NCI-H1694 (cell line): Measurements from ENCODE around the gene C1orf159.
"Not testable (repeated sequence)": the region's sequence is repeated elsewhere in the genome, so short reads cannot be mapped to it uniquely, and the experiment has no call there.

ENCODE experiments used
- DNase-seq: peaks from one replicate; lab custom pipeline; 2025; lab: John Stamatoyannopoulos, UW

C1orf159 gene

DNA sequence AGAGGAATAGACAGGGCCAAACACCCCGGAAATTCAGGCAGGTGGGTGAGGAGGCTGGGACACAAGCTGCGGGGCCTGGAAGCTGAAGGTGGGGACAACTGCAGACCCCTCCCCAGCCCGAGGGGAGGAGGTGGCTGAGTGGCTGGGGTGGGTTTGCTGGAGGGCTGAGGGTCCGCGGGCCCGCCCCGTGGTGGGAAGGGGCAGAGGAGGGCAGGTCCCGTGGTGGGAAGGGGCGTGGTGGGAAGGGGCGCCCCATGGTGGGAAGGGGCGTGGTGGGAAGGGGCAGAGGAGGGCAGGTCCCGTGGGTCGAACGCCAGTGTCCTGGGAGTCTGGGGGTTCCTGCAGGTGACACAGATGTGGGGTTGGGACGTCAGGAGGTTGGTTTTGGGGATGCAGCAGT lies 33.5 kb upstream of the C1orf159 start:
- no peak for DNase-seq

DNA sequence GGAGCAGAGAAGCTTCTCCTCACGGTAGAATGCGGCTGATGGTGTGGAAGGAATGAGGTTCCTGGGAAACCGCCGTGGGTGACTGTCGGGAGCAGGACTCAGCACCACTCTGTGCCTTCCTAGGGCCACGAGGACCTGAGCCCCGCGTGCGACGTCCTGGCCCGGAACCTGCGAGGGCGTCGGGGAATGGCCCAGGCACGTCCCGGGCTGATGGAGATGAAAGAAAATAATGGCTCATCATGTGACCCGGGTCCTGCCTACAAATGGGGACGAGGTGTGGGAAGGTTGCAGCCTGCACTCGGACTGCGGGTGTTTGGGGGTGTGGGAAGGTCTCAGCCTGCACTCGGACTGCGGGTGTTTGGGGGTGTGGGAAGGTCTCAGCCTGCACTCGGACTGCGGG lies 32.7 kb upstream of the C1orf159 start:
- no peak for DNase-seq

DNA sequence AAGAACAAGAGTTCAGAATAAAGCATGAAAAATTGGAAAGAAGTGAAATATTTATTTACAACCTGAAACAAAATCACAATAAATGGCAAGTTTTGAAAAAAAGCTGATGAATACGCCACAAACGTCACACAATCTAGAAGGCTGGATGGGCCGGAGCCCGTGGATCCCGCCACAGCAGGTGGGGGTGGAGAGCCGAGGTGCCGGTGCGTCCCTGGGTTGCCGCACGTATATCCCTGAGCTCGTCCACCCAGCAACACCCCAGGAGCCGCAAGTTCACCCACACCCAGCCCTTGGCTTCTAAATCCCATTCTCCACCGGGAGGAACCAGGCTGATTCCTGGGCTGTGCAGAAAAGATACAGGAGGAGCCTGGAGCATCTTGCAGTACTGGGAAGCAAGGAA lies 32.2 kb upstream of the C1orf159 start:
- DNase-seq: no peak

DNA sequence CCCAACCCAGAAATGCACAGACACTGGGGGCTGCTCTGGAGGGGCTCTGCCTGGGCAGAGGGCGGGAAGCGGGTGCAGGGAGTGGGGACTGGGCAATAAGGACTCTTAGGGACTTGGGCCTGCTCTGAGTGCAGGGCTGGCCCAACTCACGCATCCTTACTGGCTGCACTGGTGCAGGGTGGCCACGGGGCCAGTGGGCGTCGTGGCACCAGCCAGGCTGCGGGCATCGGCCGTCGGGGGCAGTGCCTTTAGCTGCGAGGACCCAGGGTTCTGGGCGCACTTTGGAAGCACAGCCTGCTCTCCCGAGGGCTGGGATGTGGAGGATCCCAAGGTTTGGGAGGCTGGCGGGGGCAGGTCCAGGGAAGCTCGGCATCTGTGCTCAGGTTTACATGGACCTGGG lies 30.7 kb upstream of the C1orf159 start:
- DNase-seq: no peak

DNA sequence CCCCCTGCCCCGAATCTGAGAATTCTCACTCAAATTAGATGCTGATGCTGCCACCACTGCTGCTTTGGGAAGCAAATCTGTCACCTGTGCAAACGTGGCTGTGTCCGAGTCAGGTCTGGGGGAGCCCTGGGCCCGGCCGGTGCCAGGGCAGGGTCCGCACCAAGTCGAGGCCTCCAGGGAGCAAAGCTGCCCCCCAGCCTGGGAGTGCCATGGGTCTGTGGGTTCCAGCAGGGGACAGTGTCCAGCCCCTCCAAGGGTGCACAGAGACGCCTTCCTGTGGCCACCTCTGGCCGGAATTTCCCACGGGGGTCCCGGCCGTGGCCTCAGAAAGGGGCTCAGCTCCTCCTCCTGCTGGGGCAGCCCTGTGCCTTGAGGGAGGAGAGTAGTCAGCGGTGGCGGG lies 30.1 kb upstream of the C1orf159 start:
- no peak for DNase-seq

DNA sequence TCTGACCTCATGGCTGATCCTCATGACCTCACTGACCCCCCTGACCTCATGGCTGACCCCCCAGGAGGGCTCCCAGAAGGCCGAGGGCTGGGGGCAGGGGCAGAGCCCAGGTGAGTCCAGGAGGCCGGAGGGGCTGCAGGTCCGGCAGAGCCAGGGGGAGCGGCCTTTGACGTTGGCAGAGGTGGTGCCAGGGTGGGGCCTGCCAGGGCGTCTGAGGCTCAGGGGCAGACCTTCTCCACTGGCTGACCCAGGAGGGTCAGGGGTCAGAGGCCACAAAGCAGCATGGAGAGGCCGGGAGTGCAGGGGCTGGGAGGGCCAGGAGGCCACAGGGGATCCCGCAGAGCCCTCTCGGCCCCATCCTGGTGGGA lies 29.6 kb upstream of the C1orf159 start:
- DNase-seq: no peak

DNA sequence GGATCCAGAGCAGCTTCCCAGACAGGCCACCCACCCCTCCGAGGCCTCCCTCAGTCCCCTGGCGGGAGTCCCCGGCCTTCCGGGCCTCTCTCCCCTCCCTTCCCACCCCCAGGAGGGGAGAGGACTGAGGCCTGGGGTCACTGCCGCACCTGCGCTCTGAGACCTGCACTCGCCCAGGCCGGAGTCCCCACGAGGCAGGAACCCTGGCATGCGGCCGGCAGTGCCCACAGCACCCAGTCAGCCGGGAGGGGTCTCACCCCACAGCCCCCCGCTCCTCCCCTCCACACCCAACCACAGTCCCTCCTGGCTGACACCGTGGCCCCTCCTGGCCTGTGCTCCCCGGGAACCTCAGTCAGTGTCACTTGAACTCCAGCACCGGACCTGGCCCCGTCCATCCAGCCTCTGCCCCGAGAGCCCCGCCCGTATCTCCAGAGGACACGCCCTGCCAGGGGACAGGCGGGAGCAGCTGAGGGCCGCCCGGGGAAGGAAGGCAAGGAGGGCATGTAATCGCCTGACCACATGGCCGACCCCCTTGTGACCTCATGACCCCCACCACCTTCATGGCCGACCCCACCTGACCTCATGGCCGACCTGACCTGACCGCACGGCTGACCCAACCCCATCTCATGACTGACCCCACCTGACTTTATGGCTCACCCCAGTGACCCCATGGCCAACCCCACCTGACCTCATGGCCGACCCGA lies 29.1 kb upstream of the C1orf159 start:
- DNase-seq: no peak

DNA sequence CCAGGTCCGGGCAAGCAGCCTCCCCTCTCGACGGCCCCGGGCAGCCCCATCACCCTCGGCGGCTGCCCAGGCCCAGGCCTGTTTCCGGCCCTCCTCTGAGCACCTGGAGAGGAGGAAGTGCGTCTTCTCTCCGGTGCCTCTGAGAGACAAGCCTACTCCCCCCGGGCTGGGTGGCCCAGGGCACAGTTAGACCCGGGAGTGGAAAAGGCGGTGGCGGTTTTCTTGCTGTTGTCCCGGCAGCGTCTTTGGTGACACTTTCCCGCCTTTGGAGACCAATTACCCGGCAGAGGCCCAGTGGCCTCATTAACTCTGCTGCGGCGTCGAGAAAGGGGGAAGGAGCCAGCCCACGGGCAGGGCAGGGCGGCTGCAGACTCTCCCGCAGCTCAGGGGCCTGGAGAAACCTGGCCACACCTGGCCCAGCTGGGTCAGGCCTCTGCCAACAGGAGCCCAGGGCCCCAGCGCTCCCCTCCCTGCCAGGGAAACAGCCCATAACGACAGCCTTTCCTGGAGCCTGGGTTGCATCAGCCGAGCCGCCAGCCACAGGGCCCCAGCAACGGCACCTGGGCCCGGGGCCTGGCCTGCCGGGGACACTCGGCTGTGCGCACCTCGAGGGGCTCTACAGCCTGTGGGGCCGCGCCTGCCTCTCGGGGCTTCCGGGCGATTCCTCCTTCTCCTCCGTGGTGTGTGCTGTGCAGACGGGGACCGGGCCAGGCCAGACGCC lies 28.4 kb upstream of the C1orf159 start:
- DNase-seq: no peak

DNA sequence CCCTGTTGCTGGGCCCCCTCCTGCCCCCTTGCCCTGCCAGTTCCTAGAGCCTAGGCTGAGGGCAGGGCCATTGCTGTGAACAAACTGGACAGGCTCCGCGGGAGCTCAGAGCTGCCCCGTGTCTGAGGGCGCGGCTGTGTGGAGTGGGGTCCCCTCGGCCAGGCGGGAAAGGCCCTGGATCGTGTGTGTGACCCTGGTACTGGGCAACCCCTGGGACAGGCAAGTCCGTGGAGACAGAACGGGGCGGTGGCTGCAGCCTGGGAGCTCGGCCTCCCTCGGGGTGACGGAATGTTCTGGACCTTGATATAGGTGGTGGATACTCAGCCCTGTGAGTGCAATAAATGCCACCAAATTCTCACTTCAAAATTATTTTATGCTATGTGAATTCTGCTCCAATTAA lies 27.7 kb upstream of the C1orf159 start:
- no peak for DNase-seq

DNA sequence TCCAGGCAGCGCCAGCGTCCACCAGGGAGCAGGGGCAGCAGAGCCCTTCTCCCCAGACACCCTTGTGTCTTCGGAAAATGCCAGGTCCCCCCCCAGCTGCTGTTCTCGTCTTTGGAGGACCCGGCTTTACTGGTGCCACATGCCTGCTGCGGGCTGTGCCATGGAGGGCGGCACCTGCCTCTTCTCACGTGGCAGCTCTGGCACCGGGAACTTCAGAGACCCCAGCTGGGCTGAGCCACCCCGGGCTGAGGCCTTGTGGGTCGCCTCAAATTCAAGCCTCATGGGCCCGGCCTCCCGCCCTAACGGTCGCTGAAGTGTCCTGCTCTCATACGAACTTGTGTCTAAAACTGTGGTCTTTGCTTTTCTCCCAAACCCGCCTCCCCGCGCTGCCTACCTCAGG lies 27.0 kb upstream of the C1orf159 start:
- no peak for DNase-seq

DNA sequence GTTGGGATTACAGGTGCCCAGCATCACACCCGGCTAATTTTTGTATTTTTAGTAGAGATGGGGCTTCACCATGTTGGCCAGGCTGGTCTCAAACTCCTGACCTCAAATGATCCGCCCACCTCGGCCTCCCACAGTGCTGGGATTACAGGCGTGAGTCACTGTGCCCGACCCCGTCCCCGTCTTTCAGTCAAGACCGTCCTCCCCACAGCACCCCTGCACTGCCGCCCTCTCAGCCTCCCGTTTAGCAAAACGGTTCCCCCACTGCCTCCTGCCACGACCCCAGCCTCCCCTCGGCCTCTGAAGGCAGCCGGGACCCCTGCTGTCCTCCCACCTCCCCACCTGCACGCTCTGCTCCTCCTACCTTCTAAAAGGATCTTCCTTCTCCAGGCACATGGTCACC lies 26.5 kb upstream of the C1orf159 start:
- DNase-seq: not testable (repeated sequence)

DNA sequence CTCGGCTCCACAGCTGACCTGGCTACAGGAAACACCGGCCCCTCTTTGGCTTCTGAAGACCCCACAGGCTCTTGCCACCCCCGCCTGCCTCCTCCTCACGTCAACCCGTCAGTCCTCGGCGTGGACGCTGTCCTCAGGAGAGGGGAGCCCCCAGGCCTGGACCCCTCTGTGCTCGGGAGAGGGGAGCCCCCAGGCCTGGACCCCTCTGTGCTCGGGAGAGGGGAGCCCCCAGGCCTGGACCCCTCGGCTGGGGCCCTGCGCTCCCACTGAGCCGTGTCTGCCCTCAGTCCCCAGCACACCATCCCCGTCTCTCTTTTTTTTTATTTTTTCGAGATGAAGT lies 26.0 kb upstream of the C1orf159 start:
- no peak for DNase-seq

DNA sequence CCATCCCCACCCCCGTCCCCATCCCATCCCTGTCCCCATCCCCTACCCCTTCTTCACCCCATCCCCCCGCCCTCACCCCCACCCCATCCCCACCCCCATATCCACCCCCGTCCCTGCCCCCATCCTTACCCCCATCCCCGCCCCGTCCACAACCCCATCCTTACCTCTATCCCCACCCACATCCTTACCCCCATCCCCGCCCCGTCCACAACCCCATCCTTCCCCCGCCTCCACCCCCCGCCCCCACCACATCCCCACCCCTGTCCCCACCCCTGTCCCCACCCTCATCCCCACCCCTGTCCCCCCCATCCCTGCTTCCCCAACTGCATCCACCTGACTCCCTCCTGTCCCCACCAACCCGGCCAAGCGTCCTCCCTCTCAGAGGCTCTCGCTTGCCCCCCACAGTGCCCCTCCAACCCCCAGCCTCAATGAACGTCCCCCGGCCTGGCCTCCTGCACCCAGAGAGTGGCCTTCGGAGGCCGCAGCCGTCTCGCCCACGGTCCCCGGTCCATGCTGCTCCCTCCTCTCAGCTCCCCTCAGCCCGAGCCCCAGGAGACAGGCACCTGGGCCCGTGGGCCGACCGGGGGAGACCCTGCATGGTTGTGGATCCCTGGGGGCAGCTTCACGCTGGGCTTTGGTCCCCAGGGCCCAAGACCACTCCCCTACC lies 25.5 kb upstream of the C1orf159 start:
- DNase-seq: no peak

DNA sequence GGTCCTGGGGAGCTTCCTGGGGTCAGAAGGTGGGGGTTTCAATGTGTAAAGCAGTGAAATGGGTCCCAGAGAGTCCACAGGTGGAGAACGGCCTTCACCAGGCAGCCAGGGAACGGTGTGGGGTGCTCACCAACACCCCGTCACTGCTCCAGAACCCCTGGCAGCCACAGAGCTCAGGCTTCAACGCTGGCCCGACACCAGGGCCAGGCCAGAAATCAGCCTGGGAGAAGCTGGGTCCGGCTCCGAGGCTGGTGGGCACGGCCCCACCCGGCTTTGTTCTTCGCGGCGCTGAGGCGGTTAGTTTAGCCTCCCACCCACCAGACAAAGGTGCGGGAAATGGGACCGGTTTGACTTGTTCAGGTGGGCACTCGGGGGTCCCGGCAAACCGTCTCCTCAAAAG lies 24.8 kb upstream of the C1orf159 start:
- no peak for DNase-seq

DNA sequence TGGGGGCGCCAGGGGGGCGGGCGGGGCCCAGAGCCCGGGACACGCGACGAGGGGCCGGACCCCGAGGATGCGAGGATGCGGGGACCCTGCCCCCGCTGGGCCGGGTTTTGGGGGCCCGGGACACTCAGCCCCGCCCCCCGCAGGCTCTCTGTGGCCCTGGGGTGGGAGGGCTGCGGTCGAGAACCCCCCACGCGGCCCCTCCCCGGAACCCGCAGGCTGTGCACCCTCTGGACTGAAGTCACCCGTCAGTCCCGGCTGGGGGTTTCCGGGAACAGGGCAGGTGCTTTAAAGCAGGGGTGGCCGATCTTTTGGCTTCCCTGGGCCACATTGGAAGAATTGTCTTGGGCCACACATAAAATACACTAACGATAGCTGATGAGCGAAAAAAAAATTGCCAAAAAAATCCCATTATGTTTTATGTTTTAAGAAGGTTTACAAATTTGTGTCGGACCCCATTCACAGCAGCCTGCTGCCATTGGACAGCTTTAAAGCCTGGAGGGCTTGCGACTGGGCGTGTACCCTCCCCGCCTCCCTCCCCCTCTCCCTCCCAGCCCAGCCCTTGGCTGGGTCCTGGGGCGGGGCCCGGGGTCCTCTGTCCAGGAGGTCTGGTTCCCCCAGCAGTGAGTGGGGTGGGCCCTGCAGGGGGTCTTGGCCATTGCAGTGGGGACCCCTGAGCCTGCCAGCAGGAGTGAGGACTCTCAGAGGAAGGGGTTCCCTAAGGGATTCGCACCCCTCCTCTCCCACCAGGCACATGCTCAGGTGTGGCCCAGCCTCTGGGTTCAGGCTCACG lies 21.6 kb upstream of the C1orf159 start:
- DNase-seq: no peak

DNA sequence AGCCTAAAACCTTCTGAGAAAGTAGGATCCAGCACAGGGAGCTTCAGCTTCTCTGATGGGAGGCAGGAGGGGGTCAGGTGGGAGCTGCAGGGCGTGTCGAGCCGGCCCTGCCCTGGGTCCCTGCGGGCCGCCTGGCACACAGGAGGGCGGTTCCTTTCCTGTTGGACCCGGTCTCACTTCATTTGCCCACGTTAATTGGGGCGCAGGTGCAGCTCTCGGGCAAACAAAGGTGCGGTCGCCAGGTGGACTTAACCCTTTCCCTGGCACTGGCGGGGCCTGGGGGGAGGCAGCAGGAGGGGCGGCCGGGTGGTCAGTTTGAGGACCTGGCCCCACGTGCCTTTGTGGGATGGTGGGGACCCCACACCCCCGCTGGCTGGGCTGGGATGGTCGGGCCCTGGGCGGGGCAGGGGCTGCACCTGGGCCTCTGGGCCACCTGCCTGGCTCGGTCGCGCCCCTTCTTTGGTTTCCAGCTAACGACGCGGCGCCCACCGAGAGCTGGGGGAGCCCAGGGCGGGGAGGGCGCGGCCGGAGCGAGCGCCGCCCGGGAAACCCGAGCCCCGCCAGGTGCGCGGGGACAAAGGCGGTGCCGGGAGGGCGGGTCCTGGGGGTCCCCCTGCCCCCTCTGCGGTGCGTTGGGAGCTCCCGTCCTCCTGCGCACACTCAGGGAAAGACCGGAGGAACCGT lies 20.8 kb upstream of the C1orf159 start:
- no peak for DNase-seq

DNA sequence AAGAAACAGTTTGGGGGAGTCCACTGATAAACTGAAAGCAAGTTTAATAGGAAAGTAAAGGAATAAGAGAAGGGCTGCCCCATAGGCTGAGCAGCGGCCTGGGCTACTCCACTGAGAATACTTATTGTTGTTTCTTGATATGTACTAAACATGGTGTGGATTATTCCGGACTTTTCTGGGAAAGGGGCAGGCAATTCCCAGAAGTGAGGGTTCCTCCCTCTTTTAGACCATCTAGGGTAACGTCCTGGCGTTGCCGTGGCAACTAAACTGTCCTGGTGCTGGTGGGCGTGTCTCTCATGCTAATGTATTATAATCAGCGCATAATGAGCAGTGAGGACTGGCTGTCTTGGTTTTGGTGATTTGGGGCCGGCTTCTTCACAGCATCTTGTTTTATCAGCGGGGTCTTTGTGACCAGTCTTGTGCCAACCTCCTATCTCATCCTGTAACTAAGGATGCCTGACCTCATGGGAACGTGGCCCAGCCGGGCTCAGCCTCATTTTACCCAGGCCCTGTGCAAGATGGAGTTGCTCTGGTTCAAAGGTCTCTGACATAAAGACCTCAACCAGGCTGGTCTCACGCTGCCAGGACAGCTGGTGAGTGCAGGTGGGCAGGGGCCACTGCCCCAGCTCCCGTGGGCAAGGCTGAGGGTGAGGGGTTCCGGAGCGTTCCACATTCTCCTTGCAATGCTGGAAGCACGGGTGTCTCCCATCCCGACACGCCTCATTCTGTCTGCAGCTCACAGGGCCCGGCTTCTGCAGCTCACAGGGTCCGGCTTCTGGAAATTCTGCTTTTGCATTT lies 19.6 kb upstream of the C1orf159 start:
- DNase-seq: no peak

DNA sequence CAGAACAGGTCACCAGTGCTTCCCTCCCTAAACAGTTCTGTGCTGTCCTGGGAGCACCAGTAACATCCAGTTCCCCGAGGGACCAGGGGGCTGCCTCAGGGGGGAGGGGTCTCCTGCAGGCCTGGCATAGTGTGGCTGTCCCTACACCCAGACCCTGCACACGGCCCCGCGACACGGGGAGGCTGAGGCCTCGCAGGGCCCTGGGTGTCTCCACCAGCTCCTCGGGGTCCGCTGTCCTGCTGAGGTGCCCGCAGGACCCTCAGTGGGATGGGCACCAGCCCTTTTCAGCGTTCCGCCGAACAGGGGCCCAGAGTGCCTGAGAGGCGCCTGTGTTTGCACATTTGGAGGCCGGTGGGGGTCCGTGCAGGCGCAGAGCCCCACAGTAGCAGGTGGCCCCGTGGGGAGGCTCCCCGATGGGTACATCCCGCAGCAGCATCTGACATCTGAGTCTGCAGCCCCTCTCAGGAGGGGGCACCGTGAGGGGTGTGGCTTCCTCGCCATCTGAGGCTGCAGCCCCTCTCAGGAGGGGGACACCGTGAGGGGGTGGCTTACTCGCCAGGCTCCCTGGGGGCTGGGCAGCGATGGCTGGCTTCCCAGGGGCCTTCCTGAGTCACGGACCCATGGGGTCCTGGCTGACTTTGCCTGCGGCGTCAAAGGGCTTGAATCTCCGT lies 18.5 kb upstream of the C1orf159 start:
- no peak for DNase-seq

DNA sequence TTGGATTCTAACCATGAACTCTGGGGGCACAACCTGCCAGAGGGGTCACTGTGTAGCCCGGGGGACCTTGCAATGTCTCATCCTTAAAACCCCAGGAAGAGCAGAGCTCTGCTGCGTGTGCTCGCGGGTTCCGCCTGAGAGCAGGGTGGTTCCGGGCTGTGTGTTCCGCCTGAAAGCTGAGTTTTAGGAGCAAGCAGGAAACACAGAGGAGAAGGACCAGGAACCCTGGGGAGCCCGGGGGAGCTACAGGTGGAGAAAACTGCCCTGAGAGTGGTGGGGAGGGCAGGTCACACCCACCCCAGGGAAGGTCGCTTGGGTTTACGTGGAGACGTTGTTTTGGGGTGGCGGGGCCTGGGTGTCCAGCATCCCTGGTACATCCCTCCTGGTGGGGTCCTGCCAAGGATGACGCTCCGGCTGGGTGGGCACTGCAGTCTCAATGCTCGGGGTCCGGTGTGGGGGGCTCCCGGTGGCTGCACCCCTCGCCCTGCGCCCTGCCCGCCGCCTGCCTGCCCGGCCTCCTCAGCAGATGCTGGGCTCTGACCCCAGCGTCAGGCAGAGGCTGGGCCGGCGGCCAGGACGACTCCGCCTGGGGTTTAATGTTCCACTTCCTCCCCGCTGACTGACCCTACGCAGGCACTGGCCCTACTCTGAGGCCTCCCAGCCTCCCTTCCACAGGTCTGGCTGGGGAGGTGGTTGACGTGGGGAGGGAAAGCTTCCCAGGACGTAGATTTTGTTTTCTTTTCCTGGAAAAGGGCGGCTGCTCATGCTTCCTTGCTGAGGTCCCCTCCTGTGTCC lies 17.3 kb upstream of the C1orf159 start:
- DNase-seq: no peak
